Stimulated activated CD4-positive, alpha-beta T cell treated with anti-CD3 and anti-CD28 coated beads, TNF-alpha, amount 100 ng/mL, for 48 hours (primary cell): ENCODE measurements around the gene SGSH.
"Not testable (repeated sequence)": the region's sequence is repeated elsewhere in the genome, so short reads cannot be mapped to it uniquely, and the experiment has no call there.

Source experiments
- DNase-seq, 3 donors: peaks; one replicate each; pipeline ENCODE4 v3.0.0-alpha.2; 2020; ENCODE audit warnings: low read depth in 3 of 3

Gene SGSH

GRCh38 chr17:80253631-80254395, 33.7 kb upstream of the SGSH start:
- DNase-seq = no peak

DNA sequence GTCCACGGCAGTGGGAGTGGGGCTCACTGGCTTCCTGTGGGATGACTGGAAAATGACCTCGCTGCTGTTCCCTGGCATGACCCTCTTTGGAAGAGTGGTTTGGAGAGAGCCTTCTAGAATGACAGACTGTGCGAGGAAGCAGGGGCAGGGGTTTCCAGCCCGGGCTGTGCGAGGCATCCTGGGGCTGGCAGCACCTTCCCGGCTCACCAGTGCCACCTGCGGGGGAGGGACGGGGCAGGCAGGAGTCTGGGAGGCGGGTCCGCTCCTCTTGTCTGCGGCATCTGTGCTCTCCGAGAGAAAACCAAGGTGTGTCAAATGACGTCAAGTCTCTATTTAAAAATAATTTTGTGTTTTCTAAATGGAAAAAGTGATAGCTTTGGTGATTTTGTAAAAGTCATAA, 32.7 kb upstream of the SGSH start:
- DNase-seq = peak; percentile 70 to 92 (median 84)

DNA sequence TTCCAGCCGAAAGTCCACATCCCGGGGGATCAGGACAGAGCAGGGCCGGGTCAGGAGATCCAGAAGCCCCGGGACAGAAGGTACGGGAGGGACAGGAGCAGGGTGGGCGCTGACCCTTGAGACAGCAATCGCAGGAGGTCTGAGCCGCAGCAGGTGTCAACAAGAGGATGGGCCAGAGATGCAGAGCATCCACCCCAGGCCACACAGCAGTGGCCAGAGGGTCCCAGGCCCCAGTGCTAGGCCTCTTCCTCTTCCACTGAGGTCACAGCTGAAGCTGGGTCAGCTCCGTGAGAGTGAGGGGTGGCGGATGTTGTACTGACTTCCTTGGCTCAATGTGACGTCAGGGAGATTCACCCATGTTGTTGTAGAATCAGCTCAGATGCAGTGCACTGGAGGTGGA, 31.8 kb upstream of the SGSH start:
- DNase-seq = no peak

DNA sequence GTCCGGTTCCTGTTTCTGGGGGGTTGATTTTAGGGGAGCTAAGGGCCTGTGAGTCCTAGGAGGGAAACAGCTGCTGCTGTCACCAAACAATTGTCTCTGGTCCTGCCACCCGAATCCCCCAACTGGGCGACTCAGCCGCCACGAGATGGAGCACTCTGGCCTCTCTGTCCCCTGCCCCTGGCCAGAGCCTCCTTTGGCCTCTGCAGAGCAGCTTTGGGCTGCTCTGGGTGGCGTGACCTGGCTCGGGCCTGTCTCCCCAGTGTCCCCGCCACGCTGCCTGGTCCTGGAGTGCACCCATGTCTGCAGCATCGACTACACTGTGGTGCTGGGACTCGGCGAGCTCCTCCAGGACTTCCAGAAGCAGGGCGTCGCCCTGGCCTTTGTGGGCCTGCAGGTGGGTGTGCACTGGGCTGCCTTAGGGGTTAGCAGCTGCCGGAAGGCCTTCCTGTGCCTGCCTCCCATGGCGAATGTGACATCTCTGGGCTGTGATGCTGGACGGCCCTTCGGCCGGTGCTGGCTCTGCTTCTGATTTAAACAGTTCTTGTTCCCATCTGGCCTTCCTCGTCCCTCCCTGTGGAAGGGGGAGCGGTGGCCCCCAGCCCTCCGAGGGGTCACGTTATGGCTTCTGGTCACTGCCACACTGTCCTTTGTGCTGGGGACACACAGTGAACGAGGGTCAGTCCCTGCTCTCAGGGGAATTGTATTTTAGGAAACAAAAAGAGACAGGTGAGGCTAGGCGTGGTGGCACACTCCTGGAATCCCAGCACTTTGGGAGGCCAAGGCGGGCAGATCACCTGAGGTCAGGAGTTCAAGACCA, 29.0 kb upstream of the SGSH start:
- DNase-seq = no peak

GRCh38 chr17:80248001-80248893, 28.1 kb upstream of the SGSH start:
- DNase-seq = no peak

DNA sequence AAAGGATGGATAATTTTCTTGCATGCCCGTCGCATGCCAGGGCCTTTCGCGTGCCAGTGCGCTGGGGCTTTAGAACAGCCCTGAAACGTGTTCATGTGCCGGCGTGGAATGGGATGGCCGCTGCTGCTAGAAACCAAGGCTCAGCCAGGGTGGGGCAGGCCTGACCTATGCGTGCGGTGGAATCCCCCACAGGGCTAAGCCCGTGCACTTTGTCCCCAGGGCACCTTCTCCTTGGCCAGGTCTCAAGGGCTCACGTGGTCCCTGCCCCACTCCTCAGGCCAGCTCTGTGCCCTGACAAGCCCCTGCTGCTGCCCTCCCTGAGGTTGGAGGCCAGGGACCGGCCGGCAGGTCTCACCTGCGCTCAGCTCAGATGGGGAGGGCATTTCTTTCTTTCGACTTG, 27.4 kb upstream of the SGSH start:
- no peak for DNase-seq

- DNase-seq = no peak
Measured at GRCh38 chr17:80246726-80247125, 26.6 kb upstream of the SGSH start.

DNA sequence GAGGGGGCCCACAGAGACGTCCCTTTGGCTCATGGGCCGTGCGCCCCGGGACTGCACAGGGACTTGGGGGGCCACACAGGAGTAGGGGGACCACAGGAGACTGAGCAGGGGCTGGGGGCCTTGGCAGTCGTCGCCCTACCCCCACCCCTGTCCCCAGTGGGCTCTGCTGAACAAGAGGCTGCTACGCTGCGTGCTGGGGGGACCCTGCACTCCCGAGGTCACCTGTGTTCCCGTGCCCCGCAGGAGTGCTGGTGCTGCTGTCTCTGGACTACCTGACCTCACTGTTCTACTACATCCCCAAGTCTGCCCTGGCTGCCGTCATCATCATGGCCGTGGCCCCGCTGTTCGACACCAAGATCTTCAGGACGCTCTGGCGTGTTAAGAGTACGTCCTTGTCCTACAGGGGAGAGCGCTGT, 26.1 kb upstream of the SGSH start:
- DNase-seq = no peak

DNA sequence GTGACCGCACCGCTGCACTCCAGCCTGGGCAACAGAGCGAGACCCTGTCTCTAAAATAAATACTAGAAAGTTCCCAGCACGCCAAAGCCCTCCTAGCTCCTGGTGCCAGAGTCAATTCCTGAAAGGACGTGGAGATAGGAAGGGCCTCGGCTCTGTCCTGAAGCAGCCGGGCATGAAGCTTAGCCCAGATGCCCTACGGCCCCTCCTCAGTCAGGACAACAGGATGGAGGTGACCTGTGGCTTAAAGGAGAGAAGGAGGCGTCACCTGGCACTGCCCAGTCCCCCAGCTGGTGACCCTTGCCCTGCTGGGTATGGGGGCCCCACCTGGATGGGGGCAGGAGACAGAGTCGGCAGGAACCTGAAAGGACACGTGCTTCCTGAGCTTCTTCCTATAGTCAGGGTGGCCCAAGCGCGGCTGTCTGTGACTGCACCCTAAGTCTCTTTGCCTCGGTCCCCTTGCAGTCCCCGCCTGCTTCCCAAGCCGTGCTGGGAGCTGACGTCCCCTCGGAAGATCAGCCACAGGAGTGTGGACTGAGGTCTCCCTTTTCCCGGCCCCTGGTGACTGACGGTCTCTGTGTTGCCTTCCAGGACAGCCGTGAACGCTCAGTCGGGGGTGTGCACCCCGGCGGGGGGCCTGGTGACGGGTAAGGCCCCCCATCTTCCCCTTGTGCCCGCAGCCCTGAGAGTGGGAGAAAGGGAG, 25.6 kb upstream of the SGSH start:
- DNase-seq = no peak

- no peak for DNase-seq
Measured at GRCh38 chr17:80244871-80245509, 24.9 kb upstream of the SGSH start.

GRCh38 chr17:80244448-80244847, 24.3 kb upstream of the SGSH start:
- DNase-seq = not testable (repeated sequence)

DNA sequence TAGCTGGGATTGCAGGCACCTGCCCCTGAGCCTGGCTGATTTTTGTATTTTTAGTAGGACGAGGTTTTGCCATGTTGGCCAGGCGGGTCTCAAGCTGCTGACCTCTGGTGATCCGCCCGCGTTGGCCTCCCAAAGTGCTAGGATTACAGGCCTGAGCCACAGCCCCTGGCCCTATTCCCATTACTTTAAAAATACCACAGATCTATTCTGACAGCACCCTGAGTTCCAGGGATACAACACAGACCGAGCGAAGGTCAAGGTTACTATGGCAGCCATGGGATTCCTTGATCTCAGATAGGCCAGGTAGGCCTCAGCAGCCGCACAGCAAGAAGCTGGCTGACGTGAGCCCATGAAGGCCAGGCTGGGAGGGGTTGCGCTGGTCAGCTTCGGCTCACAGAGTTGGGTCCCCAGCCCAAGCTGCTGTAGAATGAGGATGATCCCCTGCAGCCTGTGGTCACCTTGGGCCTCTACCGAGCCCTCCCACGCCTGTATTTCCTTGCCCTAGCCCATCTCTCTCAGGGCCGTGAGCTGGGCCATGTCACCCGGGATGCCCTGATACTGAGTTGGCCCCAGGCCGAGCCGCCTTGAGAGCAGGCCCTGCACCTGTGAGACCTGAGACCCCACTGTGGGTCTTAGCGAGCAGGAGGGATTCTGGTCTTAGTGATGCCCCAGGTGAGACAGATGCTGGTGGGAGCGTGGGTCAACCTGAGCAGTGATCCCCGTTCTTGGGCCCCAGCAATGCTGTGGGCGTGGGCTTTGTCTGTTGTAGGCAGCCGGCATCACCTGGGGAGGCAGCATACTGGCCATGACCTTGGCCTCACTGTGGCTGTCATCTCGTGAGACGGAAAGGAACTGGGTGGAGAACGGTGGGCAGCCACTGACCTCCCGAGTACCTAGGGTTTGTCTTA, 23.6 kb upstream of the SGSH start:
- no peak for DNase-seq

DNA sequence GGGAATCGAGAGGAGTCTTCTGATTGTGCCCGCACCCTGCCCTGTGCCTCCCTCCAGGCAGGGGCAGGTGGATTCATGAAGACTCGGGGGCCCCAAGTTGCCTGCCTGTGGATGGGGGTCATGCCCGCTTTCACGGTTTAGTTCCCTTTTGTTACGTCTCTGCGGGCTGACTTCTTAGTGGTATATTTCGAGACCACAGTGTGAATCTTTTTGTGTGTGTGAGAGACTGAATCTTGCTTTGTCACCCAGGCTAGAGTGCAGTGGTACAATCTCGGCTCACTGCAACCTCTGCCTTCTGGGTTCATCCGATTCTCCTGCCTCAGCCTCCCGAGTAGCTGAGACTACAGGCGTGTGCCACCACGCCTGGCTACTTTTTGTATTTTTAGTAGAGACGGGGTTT, 22.4 kb upstream of the SGSH start:
- DNase-seq = no peak

- no peak for DNase-seq
Measured at GRCh38 chr17:80237386-80237785, 17.3 kb upstream of the SGSH start.

DNA sequence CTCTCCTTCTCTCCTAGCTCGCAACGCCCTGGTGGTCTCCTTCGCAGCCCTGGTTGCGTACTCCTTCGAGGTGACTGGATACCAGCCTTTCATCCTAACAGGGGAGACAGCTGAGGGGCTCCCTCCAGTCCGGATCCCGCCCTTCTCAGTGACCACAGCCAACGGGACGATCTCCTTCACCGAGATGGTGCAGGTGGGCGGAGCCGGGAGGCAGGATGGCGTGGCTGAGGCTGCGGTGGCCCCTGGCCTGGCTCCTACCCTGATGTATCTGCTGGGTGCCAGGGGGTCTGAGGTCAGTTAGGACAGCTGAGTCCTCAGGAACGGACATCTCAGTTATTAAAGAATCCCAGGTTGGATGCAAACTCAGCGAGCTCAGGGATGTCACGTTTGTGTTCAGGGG, 16.8 kb upstream of the SGSH start:
- no peak for DNase-seq

DNA sequence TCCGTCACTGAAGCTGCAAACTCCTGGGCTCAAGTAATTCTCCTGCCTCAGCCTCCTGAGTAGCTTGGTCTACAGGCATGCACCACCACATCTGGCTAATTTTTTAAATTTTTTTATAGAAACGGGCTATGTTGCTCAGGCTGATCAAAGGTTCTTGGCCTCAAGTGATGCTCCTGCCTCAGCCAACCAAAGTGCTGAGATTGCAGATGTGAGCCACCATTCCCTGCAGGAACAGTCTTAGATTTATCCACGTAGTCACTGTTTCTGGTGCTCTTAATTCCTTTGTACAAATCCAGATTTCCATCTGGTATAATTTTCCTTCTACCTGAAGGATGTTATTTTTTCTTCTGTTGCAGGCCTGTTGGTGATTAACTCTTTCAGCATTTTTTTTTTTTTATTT, 13.1 kb upstream of the SGSH start:
- DNase-seq = no peak

DNA sequence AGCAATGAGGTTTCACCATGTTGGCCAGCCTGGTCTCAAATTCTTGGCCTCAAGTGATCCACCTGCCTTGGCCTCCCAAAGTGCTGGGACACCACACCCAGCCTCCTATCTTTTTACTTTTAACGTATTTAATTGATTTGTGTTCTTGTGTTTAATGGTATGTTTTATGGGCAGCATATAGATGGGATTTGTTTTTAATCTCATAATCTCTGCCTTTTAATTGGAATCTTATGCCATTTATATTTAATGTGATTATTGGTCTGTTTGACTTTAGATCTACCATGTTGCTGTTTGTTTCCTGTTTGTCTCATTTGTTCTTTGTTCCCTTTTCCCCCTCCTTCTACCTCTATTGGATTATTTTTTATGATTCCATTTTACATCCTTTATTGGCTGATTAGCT, 12.3 kb upstream of the SGSH start:
- DNase-seq = no peak

DNA sequence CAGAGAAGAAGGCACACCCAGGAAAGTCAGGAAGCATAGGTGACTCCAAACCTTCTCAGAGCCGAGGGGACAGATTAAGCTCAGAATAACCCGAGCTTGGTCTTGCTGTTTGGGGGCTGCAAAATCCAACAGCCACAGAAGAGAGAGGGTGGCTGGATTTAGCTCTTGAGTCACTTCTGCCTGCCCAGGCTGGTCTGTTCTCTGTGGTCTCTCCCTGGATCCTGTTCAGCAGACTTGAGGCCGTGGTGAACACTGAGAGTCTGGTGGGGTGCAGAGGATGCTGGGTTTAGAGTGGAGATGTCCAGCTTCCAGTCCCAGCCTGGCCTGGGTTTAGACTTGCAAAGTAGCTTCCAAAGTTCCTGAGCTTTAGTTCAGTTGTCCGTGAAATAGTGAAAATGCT, 8.9 kb upstream of the SGSH start:
- no peak for DNase-seq

DNA sequence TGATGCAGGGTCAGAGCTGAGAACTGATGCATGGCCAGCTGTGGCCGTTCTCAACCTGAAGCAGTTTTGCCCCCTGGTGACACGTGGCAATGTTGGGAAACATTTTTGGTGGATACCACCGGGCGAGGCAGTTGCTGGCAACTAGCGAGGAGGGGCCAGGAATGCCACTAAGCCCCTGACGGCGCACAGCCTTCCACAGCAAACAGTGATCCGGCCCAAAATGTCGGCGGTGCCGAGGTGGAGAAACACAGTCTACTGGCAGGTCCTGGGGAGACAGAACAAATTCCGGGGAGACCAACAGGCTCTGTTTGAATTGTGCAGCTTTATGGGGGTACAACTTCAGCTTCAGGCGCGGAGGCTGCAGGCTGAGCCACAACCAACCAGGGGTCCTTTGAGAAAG, 8.3 kb upstream of the SGSH start:
- no peak for DNase-seq

- no peak for DNase-seq
Measured at GRCh38 chr17:80227666-80228065, 7.5 kb upstream of the SGSH start.
